NCI-H446 treated with DMSO at 0.1 percent for 48 hours (cell line): ENCODE data around the gene COL3A1.

Experiments
- DNase-seq: peaks from one replicate; lab custom pipeline; 2025; lab: John Stamatoyannopoulos, UW

Gene COL3A1

GRCh38 chr2:188975497-188976102 is 1.4 kb downstream of the COL3A1 start:
- no peak for DNase-seq

GRCh38 chr2:188976545-188977268 is 2.5 kb downstream of the COL3A1 start:
- no peak for DNase-seq

DNA sequence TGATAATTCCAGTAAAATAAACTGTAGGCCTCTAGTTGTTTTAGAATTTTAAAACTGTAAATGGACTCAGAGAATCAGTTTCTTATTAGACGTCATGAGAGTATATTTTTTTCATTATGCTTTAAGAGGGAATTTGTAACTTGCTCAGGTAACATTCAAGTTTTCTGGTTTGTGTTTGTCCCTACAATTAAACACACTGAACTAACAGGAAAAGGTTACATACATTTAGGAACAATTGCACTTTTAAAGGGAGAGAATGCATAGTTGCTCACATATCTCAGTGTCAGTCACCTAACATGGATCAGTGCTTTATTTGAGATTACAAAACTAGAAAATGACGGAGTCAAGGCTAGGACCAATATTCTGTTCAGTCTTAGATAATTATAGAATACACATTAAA is 3.1 kb downstream of the COL3A1 start:
- no peak for DNase-seq

DNA sequence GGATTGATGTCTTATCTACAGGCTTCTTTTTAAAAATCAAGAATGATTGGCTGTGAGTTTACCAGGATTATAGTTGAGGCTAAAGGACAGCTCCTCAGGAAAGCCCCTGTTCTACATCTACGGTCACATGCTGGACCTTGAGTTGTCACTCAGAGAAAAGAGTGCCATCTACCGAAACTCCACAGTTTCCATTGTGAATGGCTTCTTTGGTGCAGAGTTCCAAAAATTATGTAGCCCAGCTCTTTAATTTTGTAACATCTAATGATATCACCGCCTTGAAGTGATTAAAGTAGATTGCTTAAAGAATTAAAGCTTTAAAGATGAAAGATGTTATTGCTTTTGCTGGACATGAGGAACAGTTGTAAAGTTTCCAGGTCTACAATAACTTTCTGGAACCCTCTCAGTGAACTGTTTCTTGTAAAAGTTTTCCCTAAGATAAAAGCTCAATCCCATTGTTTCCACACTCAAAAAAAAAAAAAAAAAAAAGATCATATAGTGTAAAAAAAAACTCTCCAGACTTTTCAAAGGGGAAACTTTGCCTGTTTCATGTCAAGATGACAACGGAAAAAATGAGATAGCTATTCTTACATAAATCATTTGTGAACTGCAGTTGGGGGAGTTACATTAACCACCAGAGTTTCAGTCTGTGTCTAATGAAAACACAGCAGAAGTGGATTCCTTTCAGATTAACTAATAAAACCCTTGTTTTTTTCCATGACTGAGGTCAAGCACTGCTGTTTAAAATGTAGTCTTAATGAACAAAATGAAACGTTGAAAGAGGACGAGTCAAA is 4.3 kb downstream of the COL3A1 start:
- DNase-seq: no peak

DNA sequence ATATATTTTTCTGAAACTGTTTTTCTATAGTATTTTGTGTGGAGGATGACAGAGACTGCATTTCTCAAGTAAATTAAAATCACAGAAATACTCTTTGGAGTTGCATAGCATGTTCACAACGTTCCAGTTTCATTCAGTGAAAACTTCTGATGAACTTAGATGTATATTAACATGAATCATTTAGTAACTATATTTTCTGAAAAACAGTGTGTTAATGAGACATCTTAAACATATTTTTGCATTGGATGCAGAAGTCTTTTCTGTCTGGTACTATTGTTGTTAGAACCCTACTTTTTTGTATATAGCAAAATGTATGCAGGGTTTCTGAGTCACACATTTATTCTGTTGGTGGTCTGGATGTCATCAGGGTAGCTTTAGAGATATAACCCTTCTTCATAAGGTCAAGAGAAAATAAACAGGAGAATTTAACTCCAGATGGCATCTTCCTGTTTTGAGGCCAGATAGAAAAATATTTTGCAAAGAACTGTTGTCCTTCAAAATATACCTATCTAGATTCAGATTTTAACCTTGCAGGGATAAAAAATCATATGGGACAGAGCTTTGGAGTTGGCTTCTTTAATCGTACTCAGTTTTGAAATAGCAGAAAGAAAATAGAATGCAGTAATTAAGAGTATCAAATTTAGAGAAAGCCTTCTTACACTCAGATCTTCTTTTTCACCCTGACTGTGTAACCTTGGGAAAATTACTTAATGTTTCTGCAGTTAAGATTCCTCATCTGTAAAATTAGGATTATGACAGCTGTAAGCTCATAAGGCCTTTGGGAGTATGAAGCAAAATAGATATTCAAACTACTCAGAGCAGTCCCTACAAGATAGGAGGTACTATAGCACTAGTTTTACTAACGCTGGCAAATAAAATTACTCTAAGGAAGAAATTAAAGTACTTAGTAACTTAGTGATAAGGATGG is 5.3 kb downstream of the COL3A1 start:
- no peak for DNase-seq

- DNase-seq: peak; percentile 16
These were observed 9.4 kb downstream of the COL3A1 start for GRCh38 chr2:188983427-188984064.

- peak; percentile 70 for DNase-seq
These were observed 9.9 kb downstream of the COL3A1 start for GRCh38 chr2:188984065-188984491.

GRCh38 chr2:188984680-188985079 is 10.5 kb downstream of the COL3A1 start:
- DNase-seq: no peak

DNA sequence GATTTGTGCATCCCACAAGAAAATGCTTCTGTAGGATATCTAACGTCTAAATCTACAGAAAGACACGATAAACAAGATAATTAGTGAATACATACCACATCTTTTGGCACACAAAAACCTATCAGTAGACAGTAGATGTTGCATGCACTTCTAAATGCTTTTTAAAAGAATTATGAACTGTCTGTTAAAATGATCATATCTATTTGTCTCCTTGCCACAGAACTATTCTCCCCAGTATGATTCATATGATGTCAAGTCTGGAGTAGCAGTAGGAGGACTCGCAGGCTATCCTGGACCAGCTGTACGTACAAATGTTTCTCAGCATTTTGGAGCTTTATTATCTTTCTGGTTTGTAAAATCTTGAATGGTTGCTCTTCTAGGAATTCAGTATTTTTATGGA is 12.7 kb downstream of the COL3A1 start:
- DNase-seq: peak; percentile 10

GRCh38 chr2:188993247-188993646 is 19.1 kb downstream of the COL3A1 start:
- DNase-seq: no peak

GRCh38 chr2:188997263-188997662 is 23.1 kb downstream of the COL3A1 start:
- no peak for DNase-seq

- DNase-seq: no peak
These were observed 26.0 kb downstream of the COL3A1 start for GRCh38 chr2:189000221-189000620.

DNA sequence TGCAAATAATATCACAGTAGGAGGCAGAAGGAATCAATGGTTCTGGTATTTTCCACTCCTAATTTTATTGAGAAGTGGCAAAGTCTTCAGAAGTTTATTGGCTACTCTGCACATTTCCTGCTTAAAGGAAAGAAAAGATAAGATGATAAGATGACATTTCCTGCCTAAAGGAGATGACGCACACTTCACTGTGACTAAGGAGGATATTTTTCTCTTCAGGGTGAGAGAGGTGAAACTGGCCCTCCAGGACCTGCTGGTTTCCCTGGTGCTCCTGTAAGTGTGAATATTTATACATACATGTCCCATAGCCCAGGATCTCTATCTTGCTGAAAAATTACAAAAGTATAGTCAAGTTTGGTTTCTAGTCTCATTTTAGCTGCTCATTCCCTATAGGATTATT is 27.9 kb downstream of the COL3A1 start:
- DNase-seq: no peak

DNA sequence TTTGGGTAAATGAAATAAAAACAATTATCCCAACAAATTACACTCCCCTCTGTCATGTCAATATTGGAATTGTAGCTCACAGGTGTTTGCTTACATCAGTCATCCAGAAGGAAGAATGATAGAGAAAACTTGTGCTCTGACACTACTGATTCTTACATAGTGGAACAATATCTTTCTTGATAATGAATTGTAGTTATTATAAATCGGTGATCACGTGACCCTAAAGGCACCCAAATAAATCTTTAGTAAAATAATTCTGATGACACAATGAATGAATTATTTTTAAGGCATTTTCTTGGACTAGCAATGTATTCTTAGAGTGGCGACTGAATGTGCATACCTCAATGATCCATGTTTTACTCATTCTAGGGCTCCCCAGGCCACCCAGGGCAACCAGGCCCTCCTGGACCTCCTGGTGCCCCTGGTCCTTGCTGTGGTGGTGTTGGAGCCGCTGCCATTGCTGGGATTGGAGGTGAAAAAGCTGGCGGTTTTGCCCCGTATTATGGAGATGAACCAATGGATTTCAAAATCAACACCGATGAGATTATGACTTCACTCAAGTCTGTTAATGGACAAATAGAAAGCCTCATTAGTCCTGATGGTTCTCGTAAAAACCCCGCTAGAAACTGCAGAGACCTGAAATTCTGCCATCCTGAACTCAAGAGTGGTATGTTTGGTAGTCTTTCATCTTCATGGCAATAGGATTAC is 34.5 kb downstream of the COL3A1 start:
- DNase-seq: no peak

DNA sequence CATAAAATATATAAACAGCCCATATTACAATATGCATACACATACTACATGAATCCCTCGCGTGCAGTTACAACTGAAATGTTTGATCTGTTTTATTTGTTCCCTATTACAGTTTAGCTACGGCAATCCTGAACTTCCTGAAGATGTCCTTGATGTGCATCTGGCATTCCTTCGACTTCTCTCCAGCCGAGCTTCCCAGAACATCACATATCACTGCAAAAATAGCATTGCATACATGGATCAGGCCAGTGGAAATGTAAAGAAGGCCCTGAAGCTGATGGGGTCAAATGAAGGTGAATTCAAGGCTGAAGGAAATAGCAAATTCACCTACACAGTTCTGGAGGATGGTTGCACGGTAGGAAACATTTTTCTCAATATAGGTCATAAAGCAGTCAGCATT is 36.4 kb downstream of the COL3A1 start:
- DNase-seq: no peak

GRCh38 chr2:189012351-189012750 is 38.2 kb downstream of the COL3A1 start:
- no peak for DNase-seq

- no peak for DNase-seq
These were observed 38.9 kb downstream of the COL3A1 start for GRCh38 chr2:189013031-189013430.

GRCh38 chr2:189013671-189014448 is 39.7 kb downstream of the COL3A1 start:
- no peak for DNase-seq

DNA sequence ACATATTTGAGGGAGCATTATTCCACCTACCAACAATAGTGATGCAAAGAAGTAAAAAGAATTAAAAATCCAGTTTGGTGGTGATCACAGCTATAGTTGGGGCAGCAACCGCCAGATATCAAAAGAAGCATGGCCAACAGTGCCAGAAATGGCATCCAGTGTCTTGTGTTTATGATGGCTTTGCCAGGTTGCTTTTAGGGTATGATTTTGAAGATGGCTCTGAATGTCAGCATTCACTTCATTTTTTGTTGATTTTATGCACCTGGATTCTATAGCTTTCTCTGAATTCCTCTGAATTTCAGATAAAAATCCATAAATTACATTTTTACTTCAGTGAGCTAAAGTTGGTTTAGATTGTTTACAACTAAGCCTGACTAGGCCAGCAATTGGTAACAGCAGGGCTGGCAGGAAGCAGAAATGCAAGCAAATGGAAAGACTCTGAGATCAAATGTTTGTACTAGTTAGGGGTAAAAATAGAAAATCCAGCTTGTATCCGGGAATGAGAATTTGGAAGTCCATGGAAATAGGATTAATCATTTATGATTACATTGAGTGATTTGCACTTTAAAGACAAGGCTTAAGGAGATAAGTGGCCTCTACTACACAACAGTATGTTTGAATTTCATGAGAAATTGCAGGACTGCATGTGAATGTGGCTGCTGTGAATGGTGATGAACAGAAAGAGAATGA is 40.4 kb downstream of the COL3A1 start:
- DNase-seq: no peak
